Gastroesophageal sphincter (tissue), 3 donors: ENCODE data around the gene CCER1.

Source experiments
- CTCF ChIP-seq, 4 experiments: fragments of 200-600 bp in 2 of 4; fragments of 450-650 bp in 2 of 4; sonication (generic) in 1 of 4; IDR thresholded peaks; one replicate each; pipeline ENCODE4 v1.5.1; 2017 to 2019; ENCODE audit warnings: antibody characterized with exemption in 4 of 4, mild to moderate bottlenecking in 2 of 4, moderate library complexity in 2 of 4
- EP300 ChIP-seq: sonication (generic); formaldehyde crosslinking; IDR thresholded peaks from one replicate; pipeline ENCODE4 v1.6.1; 2017; ENCODE audit warnings: antibody characterized with exemption, mild to moderate bottlenecking
- POLR2A ChIP-seq, 2 donors: fragments of 450-650 bp; IDR thresholded peaks; one replicate each; pipeline ENCODE4 v1.6.1; 2017; ENCODE audit warnings: antibody characterized with exemption in 2 of 2, mild to moderate bottlenecking in 2 of 2, moderate library complexity in 1 of 2

GRCh38 chr12:90979951-90980350 lies 25.0 kb upstream of the CCER1 start:
- TF ChIP-seq CTCF (IDR thresholded peaks at IDR 0.05) (no peak), EP300 (no peak), POLR2A (IDR thresholded peaks at IDR 0.05) (no peak)
